CD4-positive, alpha-beta T cell treated with Interleukin-2 at 100 ng/mL for 4 hours (primary cell): ENCODE data around the gene RIT2.

ENCODE experiments used
- DNase-seq: peaks from one replicate; pipeline ENCODE4 v3.0.0-alpha.2; 2020; ENCODE audit warnings: low spot score

The RIT2 gene

DNA sequence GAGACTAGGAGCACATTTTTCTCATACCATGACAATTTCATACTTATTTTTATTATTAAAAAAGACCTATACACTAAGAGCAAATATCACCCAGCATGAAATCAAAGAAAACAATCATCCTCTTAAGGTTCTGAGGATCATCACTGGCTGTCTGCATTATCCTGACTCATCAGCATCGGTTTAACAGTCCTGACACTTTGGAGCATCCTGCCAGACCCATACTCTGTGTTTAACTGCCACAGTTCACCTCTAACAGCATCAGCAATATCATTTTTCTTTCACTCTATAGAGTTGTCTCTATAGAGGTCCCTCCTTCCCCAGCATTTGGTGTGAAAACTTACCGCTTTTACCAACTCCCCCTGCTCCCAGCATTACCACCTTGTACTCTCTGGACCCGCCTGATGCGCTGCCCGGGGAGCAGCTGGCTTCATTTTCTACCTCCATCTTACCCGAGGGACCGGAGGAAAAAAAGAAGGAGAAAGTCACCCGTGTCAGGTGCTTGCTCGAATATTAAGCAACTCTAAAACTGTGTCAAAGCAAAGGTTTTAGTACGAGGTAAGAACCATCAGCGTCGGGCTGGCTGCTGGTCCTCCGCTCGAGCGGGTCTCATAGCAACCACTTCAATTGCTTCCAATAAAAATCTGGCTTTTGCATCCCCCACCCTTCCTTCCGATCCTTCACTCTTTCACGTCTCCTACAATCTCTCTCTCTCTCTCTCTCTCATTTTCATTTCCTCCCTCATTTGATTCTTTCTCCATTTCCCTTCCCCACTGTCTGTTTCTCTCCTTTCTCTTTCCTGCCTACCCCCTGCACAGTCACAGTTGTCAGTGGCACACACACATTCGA, at the start of gene RIT2:
Gene RIT2, minus strand, starts transcription at position 610 of the 846 bp plus-strand sequence.
- DNase-seq = no peak

DNA sequence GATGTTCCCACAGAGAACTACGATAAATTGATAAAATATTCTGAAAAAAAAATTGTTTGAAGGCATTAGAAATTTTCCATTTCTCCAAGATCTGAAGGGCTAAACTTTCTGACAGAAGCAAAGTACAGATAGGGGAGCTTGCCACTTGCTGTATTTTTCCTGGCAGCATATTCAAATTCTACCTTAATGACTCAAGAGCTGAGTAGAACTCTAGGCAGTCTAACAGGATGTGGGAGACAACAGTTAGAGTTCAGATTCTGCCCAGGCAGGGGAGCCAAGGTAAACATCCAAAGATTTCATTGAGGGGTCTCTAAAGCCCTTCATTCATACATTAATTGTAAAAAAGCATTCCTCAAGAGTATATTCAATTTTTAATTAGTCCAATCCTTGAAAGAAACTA, 46.0 kb upstream of the RIT2 start:
- no peak for DNase-seq

DNA sequence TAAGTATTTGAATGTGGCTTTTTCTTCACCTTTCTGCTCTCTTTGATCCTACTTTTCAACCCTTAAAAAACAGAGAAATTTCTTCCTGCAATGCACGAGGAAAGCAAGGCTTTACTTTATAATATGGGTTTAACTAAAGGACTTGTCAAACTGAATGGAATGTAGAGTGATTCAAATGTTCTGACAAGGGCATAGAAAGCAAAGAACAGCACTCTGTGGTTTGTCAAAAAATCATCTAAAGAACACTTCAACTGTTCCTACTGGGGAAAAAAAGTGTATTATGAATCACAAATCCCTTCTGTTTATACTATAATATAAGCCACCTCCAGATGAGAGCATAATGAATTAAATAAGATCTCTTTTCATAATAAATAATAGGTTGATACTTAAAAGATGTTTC, 45.0 kb upstream of the RIT2 start:
- DNase-seq = no peak

DNA sequence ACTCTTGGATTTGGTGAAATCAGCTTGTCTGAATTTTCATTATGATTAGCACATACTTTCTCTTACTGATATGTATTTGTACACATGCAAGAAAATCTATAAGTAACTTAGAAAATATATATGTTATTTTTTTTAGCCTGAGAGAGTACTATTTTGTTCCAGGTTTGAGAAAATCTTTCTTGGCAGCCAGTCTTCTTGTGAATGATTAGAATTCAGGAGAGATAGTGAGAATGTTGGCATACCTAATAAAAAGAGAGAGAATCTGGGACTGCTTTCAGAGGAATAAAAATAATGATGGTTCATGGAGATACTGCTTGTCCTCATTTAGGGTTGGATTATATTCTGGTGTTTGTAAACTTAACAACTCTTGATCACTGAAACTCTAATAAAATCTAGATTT, 44.4 kb upstream of the RIT2 start:
- no peak for DNase-seq

DNA sequence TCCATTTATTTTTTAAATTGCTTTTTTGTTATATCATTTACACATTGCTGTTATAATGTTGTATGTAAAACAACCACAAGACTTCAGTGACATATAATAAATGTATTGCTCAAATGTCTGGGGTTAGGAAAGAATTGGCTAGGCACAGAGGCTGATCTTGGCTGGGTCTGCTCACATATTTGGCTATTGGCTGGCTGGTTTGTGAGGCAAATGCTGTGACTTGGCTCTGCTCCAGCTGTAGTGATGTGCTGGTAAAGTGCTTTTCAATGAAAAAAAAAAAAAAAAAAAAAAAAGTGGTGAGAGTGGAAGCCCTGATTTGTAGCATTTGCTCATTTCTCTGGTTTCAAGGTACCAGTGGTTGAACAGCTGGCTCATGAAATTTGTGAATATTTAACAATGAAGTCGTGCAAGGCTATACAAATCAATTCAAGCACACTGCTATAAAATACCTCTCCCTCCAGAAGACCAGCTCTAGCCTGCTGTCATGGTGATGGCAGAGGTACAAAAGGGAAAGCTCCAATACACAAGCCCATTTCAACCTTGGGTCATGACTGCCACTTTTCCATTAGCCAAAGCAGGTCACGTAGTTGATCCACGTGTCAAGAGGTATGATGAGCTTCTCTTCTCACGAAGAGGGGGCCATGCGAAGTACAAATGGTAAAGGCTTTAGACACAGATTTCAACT, 43.7 kb upstream of the RIT2 start:
- no peak for DNase-seq

DNA sequence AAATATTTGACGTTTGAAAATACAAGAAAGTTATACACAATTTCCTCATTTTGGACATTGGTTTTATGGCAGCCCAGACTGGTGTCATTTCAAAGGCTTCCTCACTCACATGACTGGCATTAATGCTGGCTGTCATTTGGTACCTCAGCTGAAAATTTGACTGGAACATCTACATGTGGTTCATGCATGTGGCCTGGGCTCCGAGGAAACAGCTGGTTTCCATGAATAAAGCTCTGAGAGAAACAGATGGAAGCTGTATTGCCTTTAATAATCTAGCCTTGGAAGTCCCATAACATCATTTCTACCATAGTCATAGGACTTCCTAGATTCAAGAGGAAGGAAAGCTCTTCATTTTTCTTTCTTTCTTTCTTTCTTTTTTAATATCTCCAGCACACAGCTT, 42.9 kb upstream of the RIT2 start:
- no peak for DNase-seq

DNA sequence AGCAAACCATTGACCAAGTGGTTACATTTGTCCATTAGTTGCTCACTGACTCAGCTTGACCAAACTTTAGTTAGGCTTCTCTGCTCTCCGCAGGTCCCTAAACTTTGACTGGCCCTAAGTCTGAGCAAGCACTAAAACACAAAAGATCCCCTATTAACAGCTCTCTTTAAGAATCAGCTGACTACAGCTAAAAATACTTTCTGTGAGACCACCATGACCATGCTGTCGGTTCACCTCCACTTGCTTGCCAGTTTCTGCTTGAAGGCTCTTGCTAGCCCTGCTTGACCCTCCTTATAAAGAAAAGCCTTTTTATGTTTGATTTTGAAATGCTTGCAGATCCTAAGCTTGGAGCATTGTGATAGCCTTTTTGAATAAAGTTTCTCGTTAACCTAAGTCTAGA, 40.4 kb upstream of the RIT2 start:
- DNase-seq = no peak

DNA sequence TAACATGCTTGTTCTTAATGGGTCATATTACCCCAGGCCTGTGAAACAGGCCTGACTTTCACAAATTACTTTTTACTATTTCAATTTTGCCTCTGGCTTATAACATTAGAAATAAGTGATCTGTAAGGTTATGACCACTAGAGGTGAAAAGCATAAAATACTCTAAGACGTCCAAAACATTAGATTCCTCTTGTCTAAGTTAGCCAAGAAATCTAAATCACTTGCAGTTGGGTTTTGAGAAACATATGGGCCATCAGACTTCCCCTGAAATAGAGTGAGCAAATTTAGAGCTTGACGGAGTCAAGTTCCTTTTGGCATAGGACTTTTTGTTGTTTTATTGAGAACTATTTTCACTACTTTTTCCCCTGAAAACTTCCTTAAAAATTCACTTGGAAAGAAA, 32.7 kb upstream of the RIT2 start:
- DNase-seq = no peak

DNA sequence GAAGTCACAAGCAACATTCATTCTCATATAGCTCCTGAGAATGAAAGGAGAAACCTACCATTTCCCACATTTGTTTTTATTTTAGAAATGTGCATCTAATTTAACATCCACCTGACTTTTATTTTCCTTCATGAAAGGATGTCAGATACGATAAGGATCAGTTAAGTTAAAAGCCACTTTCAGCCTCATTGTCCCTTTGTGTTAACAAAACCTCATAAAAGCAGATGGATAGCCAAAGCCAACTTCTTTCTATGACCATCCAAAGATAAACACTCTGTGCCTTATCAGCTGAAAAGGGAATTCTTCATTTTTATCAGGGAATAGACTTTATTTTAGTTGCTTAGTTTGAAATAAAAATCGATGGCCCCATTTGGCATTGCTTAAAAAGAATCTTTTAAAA, 25.7 kb upstream of the RIT2 start:
- DNase-seq = no peak

DNA sequence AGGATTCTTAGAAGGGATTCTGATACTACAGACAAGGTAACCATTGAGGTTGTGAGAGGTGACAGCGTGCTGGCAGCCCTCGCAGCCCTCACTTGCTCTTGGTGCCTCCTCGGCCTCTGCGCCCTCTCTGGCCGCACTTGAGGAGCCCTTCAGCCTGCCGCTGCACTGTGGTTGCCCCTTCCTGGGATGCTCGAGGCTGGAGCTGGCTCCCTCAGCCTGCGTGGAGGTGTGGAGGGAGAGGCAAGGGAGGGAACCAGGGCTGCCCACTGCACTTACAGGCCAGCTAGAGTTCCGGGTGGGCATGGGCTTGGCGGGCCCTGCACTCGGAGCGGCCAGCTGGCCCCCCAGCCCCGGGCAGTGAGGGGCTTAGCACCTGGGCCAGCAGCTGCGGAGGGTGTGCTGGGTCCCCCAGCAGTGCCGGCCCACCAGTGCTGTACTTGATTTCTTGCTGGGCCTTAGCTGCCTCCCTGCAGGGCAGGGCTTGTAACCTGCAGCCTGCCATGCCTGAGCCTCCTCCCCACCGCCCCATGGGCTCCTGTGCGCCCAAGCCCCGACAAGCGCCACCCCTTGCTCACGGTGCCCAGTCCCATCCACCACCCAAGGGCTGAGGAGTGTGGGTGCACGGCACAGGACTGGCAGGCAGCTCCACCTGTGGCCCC, 23.9 kb upstream of the RIT2 start:
- DNase-seq = no peak

DNA sequence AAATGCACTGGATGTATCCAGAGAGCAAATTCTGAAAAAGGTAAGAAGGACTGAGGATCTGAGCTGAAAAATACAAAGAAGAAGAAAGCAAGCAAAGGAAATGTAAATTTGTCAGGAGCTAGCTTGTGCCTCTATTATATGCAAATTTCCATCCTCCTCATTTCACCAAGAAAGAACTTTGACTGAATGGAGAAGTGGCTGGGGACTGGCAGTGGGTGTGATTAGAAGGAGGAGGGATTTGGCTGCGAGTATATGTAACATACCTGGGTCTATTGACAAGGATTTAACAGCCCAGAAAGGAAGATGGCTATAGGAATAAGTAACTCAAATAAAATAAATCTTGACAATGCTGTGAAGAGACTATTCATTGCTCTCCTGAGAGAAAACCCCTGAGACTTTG, 19.4 kb upstream of the RIT2 start:
- DNase-seq = no peak

DNA sequence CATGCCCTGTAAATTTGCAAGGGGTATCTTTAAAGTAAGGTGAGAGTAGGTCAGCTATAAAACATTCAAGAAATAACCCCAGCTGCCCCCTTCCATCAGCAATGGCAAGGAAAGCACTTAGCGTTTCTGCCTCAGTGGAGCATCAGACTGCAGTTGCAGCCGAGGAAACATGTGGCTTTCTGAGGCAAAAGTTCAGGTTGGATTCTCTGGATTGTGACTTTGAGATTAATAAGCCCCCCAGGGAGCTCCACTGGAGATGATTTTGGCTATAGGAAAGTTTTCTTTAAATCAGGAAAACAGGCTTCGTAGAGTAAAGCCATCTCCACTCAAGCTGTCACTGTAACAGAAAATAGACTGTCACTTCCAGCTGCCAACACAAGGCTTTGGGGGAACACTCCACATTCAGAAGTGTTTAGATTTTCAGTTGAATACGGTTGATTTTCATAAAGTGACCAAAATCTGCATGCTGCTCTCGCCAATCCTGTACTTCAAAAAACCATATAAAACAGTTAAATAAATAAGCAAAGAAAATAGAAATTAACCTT, 15.3 kb upstream of the RIT2 start:
- no peak for DNase-seq

DNA sequence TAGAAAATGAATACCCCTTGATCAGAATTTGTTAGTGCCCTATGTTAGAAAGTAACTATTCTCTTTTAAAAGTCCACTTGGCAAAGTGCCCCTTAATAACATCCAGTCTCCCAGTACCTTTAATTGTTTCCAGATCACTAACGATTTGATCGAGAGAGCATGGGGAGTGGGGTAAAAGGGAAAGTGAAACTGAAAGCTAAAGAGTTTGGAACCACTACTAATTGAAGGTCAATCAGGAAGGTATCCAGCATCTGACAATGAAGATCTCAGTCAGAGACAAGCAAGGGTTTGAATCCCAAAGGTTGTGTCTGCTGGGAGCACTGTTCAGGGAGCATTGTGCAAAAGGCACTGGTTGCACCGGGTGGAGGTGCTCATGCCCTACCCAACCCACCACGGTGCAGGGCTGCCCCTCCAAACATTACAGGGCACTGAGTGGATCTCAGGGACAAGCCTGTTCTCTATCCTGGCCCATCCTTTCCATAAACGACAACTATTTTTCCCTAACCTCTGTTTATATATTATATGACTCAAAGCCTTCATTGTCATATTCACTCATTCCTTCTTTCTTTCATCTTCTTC, 14.6 kb upstream of the RIT2 start:
- no peak for DNase-seq

DNA sequence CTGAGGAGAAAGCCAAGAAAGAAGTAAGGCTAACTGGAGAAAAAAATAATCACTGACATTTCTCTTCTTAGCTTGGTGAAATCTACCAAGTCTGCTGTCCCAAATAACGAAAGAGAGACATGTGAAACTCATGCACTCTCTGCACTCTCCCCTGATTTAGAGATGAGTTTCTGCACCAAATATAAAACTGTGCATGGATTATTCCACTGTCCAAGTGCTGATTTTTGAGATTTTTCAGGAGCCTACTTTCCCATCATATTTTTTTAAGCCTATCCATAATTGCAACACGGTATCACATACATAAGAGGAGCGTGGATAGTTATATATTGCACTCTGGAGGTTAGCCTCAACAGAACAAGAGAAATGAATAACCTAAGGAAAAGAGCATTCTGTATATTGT, 10.0 kb upstream of the RIT2 start:
- no peak for DNase-seq

DNA sequence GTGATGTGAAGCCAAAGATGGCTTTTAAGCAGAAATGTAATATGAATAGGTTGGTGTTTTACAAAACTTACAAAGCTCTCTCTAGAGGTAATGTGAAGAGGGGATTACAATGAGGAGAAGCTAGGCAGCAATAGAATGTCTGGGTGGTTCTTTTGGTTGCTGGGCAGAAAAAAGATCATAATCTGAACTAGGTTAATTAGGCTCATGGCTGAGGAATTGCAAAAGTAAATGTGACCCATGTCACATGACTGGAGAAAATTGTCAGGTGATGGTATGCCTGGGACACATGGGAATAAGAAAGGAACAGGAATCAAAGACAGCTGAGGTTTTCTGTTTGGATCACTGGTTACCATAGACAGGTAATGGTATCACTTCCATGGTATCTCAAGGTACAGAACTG, 7.5 kb upstream of the RIT2 start:
- no peak for DNase-seq

DNA sequence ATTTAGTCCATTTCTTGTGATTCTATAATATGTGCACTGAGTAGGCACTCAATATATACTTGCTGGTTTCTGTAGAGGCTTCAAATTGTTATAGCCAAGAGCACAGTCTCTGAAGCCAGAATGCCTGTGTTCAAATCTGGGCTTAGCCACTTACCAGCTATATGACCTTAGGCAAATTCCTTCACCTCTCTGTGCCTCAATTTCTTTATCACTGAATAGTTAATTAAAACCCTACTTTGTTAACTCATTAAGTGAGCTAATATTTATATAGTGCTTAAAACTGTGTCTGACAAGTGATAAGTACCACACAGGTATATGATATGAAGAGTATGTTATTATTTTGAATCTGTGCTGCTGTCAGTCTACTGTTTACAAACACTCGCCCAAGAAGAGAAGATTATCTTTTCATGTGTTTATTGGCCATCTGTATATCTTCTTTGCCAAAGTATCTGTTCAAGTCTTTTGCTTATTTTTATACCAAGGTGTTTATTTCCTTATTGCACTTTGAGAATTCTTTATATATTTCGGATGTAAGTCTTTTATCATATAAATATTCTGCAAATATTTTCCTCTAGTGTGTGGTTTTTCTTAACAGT, 1.3 kb upstream of the RIT2 start:
- DNase-seq = no peak

DNA sequence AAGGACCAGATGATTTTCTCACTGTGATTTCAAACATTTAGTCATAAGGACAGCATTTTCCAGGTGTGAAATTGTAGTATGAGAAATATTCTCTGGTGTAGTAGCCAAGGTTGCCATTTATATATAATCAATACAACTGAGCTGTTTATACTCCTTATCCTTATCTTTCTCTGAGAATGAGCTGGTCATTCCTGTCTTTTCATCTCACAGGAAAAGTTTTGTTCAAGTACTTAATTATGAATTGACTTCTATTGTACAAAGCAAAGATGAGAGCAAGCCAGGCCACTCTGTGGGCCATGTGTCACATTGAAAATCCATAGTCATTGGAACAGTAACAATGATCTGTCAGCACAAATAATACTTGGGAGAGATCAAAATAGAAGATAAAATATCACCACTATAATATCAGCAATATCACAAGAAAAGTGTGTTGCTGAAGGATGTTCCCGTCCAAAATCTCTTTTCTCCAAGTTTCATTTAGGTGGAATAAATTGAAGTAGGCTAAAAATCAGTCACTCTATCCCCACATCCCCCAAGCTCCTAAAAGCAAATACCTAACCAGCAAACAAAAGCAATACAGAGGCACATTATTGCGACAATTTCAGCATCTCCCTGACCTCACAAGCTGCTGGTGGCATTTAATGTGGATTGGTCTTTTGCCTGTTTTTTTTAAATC, 2.1 kb downstream of the RIT2 start:
- no peak for DNase-seq

DNA sequence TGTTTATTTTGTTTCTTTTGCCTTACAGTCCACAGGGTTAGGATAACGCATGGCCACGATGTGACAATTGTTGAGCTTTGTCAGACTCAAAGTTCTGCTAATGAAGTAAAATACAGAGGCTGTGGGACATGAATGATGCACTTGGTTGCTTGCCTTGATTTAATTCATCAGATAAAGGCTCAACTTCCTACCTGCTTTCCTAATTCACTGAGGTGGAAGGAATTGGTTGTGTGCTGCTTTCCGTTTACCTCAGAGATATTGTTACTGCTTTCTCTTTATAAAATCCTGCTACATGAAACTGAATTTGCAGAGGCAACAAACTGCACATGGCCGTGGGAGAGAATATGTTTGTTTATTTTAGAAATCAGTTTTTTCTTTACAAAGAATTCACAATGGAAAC, 6.6 kb downstream of the RIT2 start:
- DNase-seq = no peak

DNA sequence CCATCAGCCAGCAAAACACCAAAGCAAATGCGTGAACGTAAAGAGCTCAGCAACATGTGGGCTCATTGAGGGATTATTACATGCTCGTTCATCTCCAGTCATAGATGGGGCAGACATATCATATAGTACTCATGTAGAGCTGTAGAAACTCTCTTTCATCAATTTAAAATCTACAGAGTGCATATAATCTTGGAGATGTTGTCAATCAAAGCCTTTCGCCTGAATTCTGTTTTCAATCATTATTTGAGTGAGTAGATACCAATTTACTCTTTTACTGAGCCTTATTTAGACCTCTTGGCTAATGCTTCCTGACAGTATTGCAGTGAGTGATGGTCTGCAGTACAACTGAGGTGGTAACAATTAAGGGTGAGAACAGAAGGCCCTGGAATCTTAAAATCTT, 7.0 kb downstream of the RIT2 start:
- DNase-seq = no peak

DNA sequence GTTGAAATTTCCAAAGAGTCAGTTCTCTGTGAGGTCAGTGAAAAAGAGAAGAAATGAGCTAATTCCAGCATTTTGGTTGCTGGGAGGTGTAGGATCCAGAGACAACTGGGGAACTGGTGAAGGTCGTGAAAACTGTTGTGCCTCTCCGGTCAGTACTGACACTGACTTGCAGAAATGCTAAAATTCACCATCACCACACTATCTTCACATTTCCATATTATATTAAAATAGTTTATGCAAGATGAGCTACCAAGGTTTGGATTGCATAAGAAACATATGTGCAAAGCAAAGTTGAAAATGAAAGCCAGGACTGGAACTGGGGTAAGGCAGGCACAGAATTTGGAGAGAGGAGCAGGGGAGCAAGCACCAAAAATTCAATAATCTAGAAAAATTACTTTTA, 21.8 kb downstream of the RIT2 start:
- no peak for DNase-seq

DNA sequence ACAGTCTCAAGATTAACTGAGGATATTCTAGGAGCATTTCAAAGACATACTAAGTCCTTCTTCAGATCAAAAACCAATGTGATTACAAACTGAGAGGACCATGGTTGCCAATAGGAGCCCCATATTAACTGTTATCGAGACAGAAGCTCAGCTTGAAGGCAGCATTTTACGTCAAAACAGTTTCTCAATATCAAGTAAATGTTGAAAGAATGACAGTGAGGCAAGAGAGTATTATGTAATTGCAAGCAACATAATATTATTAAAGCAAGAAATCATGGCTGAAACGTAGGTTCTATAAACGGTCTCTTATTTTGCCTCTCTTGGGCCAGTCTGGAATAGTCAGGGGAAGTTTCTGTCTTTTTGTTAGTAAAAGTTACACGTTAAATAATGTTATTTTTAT, 22.9 kb downstream of the RIT2 start:
- no peak for DNase-seq

DNA sequence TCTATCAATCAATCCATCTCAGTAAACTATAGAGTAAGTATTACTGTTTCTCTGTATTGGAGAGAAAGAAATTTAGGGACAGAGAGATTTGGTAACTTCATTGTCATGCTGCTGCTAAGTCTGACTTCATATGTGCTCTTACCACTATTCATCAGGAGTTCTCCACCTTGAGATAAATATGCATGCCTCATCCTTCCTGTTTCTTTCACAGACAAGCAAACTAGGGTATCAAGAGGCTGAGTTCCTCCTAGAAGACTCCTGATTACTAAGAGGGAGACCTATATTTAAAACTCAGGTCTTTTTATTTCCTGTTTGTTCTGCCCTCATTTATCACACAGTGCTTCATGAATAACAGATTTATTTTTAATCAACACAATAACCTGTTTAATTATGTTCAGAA, 34.1 kb downstream of the RIT2 start:
- no peak for DNase-seq
